Measurements from ENCODE around the gene SMYD4.
"Not testable (repeated sequence)": the region's sequence is repeated elsewhere in the genome, so short reads cannot be mapped to it uniquely, and the experiment has no call there.

Gene SMYD4

GRCh38 chr17:1829216-1829591, 498 bp downstream of the SMYD4 start:
- DNase-seq = peak; percentile 5

- DNase-seq = no peak
These were observed 9.0 kb downstream of the SMYD4 start for GRCh38 chr17:1820528-1821252.

GRCh38 chr17:1813088-1813487, 16.6 kb downstream of the SMYD4 start:
- no peak for DNase-seq

DNA sequence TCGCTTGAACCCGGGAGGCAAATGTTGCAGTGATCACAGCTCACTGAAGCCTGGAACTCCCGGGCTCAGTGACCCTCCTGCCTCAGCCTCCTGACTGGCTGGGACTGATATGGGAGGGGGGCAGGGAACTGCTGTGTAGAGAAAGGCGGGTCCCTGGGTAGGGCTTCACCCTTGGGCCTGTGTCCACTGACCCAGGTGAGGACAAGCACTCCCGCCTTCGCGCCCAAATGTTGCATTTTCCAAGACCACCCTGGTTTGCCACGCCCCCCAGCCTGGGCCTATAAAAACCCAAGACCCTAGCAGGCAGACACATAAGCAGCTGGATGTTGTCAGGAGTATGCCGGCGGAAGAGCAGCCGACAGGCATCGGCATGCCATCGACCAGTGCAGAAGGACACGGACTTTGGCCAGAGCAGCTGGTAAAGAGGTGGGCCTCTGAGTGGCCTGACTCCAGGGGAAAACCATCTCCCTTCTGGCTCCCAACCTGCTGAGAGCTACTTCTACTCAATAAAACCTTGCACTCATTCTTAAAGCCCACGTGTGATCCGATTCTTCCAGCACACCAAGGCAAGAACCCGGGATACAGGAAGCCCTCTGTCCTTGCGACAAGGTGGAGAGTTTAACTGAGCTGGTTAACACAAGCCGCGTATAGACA, 19.1 kb downstream of the SMYD4 start:
- DNase-seq = no peak

DNA sequence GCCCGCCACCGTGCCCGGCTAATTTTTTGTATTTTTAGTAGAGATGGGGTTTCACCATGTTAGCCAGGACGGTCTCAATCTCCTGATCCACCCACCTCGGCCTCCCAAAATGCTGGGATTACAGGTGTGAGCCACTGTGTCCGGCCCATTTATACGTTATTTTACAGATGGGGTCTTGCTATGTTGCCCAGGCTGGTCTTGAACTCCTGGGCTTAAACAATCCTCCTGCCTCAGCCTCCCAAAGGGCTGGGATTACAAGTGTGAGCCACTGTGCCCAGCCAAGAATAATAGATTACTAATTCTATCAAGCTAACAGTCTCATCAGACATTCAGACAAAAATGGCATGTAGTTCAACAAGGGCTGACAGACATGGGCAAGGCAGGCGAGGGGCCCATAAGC, 19.9 kb downstream of the SMYD4 start:
- not testable (repeated sequence) for DNase-seq

DNA sequence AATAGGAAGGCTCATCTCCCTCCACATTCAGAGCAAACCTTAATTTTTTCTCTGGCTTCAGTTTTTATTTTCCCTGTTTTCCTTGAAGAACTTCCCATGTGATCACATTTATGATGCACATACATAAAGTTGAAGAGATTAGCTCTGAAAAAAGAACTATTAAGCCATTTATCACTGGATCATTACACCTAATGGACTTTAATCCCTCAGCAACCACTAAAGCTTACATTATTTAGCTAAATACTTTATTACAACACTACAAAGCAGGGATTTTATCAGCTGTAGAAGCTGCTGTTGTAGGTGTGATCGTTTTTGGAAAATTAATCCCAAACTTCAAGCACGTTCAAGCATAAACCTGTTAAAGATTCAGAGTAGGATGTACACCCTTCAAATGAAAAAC, 21.1 kb downstream of the SMYD4 start:
- no peak for DNase-seq

DNA sequence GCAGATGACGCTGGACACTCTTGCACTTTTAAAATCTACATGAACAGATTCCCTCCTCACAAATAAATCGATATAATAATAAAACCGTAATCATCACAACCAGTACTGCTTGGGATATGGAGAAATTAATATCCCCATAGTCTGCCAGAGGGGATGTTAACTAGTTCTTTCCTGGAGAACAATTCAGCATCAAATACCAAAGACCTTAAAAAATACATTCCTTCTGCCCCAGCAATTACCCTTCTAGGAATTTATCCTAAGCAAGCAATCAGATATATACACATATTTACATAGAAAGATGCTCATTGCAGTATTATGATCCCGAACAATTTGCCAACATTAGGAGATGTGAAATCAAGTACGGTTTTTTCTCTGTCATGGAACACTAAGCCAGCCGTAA, 21.8 kb downstream of the SMYD4 start:
- DNase-seq = no peak

DNA sequence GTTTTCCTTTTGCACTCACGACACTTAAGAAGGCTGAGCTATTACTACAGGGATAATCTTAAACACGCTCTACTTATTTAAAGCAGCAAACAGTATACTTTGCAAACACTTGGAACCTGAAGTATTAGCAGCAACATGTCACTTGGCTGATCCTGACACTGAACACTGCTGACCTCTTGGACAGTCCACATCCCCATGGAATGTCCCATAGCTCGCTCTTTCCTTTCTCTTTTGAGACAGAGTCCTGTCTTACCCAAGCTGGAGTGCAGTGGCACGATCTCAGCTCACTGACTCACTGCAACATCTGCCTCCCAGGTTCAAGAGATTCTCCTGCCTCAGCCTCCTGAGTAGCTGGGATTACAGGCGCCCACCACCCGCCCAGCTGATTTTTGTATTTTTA, 26.4 kb downstream of the SMYD4 start:
- DNase-seq = no peak

DNA sequence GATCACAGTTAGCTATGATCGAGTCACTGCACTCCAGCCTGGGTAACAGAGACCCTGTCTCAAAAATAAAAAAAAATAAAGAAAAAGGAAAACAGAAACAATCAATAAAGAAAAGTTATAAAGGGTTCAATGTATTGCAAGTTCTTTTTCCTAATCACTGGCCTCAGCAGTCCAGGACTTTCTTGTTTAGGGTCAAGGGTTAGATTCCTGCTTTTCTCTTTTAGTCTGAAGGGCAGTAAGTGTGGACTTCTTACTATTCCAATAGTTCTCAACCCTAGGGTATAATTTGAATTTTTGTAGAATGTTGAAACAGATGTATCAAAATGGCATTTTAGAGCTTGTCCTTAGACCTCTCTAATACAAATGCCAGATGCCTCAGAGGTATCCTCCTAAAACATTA, 27.3 kb downstream of the SMYD4 start:
- no peak for DNase-seq

- no peak for DNase-seq
These were observed 29.0 kb downstream of the SMYD4 start for GRCh38 chr17:1800712-1801111.

GRCh38 chr17:1800240-1800639, 29.5 kb downstream of the SMYD4 start:
- no peak for DNase-seq

DNA sequence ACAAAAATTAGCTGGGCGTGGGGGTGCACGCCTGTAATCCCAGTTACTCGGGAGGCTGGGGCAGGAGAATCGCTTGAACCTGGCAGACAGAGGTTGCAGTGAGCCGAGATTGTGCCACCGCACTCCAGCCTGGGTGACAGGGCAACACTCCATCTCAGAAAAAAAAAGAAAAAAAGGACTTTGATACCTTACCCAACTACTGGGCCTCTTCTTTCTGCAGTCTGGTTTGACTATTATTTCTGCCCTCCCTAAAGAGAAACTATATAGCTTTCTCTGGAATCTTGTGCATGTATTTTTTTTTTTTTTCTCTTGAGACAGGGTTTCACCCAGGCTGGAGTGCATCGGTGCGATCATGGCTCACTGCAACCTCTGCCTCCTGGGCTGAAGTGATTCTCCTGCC, 31.9 kb downstream of the SMYD4 start:
- not testable (repeated sequence) for DNase-seq

DNA sequence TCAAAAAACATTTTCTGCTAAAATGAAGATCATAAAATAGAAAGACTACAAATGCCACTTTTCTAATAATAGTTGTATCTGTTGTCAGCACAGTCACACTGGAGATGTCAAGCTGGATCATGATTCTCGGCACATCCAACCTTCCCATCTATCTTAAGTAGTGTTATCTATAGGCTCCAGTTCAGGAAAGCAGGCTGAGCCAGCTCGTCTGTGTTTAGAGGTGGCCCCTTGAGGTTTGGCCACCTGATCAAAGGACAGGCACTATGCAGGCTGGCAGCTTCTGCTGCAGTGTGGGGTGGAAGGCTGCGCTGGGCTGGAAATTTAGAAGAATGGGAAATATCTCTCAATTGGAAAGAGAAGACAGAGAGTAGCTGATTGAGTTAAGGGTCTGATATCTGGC, 32.4 kb downstream of the SMYD4 start:
- DNase-seq = no peak

GRCh38 chr17:1796800-1797199, 32.9 kb downstream of the SMYD4 start:
- DNase-seq = no peak

GRCh38 chr17:1793447-1793806, 36.3 kb downstream of the SMYD4 start:
- no peak for DNase-seq

GRCh38 chr17:1792495-1793446, 36.9 kb downstream of the SMYD4 start:
- no peak for DNase-seq

DNA sequence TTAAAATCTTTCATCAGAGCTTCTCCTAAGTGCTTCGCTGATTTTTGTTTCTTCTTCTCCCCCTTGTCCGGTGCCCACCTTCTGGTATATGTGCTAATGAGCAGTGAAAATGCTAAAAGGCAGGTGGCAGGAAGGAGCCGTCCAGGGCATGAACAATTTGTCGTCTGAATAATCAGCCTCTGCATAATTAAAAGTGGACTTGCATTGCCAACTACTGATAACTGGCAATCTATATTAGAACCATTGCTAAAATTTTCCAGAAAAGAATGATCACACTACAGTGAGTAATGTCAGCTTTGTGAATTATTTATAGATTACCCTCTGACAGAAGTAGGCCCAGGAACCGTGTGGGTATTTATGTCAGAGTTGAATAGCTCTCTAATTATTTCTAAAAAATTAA, 39.8 kb downstream of the SMYD4 start:
- DNase-seq = no peak

DNA sequence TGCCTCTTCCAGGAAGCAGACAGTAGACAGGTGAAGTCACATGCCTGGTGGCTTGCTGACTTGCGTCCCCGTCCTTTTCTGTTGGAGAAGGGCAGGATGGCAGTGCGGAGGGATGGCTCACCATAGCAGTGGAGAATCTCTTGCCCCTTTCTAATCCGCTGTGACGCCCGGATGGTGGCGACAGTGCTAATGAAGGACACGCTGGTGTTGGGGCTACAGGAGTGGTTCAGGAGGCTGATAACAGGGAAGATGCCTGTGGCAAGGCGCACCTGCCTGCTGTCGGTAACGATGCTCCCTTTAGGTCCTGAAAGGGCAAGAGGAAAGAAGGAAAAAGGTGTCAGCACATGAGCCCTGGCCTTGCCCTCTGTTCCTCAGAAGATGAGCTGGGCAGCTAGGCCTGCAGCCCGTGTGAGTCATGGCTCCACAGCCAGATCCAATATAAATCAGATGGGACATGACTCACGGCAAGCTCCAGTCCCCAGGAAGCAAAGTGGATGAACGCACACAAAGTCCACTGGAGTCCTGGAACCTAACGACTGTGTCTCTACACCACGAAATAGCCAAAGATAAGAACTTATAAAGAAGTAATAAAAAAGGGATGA, 42.3 kb downstream of the SMYD4 start:
- DNase-seq = no peak

DNA sequence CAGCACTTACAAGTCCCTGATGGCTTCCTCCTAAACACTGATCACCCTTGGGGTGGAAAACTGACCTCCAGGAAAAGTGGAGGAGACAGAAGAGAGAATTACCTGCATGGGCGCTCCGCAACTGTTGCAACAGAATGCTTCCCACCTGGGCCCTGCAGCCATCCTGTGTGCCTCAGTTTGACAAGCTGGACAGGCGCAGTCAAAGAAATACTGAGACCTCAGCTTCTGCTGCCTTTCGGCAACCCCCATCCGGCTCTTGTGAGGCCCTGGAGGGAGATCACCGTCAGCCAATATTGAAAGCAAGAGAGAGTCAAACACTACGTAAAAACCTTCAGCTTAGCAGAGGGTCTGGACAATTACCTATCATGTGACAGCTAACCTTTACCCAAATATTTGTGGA, 43.0 kb downstream of the SMYD4 start:
- DNase-seq = no peak

- DNase-seq = no peak
These were observed 43.8 kb downstream of the SMYD4 start for GRCh38 chr17:1785930-1786329.

- peak; percentile 22 for DNase-seq
These were observed 45.7 kb downstream of the SMYD4 start for GRCh38 chr17:1783834-1784611.

- DNase-seq = no peak
These were observed 46.4 kb downstream of the SMYD4 start for GRCh38 chr17:1783271-1783670.

DNA sequence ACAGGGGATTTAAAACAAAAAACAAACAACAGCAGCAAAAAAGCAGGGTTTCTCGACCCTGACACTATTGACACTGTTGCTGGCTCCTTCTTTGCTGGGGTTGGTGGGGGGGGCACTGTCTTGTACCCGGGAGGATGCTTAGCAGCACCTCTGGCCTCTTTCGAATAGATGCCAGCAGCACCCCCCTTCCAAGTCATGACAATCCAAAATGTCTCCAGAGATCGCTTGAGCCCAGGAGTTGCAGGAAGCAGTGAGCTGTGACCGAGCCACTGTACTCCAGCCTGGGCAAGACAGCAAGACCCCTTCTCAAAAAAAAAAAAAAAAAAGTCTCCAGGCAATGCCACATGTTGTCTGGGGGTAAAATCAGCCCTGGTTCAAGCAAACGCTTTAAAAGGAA, 47.5 kb downstream of the SMYD4 start:
- no peak for DNase-seq

All from NCI-H1694 treated with DMSO at 0.1 percent for 48 hours (cell line).